HUES6 (cell line): ENCODE results near the gene FCGBP.
"Not testable (repeated sequence)": the region's sequence is repeated elsewhere in the genome, so short reads cannot be mapped to it uniquely, and the experiment has no call there.

Experiments
- H3K27ac ChIP-seq: 2 replicates; pipeline ENCODE4 v1.7.0; 2013; ENCODE audit warnings: low read depth, mild to moderate bottlenecking, low read length, inconsistent platforms
- H3K27me3 ChIP-seq: 2 replicates; pipeline ENCODE4 v1.6.1; 2013; ENCODE audit warnings: low read length; ENCODE audit not compliant: control insufficient read depth, insufficient read depth
- H3K36me3 ChIP-seq: 2 replicates; pipeline ENCODE4 v1.6.1; 2013; ENCODE audit warnings: low read length; ENCODE audit not compliant: control insufficient read depth, insufficient read depth
- H3K4me1 ChIP-seq: 2 replicates; pipeline ENCODE4 v1.6.1; 2013; ENCODE audit warnings: low read length; ENCODE audit not compliant: control insufficient read depth, insufficient read depth
- H3K4me3 ChIP-seq: 2 replicates; pipeline ENCODE4 v1.5.1; 2013; ENCODE audit warnings: low read depth, low read length
- H3K9ac ChIP-seq: one replicate; pipeline ENCODE4 v1.6.1; 2013; ENCODE audit warnings: mild to moderate bottlenecking, low read length
- H3K9me3 ChIP-seq: 2 replicates; pipeline ENCODE4 v1.6.1; 2013; ENCODE audit warnings: low read depth, low read length; ENCODE audit not compliant: control insufficient read depth, insufficient read depth

FCGBP gene

DNA sequence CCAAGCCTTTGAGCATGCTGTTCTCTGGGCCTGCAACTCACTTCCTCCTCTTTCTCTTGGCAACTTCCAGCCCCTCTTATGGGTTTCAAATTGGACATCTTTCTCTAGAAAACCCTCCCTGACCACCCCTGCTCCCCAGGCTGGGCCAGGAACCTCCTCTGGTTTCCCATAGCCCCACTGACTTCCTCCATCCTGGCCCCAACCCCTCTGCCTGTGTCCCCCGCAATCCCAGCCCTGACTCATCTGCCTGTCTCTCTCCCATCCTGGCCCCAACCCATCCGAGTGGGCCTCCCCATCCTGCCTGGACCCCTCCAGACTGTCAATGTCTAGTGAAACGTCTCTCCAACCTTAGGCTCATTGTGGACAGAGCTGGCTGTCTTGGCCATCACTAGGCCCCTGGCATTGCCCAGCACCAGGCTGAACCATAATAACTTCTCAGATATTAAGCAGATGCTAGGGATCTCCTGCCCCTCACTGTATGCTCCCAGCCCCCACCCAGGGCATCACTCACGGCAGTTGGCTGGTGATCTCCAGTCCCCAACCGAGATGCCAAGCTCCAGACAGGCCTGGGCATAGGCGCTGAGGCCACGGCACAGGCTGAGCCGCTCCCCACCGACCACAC lies 16.8 kb downstream of the FCGBP start:
- Histone ChIP-seq H3K27me3 (no peaks in the 10 kb centered on the region), H3K9me3 (no peaks in the 10 kb centered on the region), H3K4me3 (no peak overlapping the region), H3K27ac (no peak overlapping the region), H3K36me3 (no peaks in the 10 kb centered on the region), H3K4me1 (no peaks in the 10 kb centered on the region), H3K9ac (no peak overlapping the region)

DNA sequence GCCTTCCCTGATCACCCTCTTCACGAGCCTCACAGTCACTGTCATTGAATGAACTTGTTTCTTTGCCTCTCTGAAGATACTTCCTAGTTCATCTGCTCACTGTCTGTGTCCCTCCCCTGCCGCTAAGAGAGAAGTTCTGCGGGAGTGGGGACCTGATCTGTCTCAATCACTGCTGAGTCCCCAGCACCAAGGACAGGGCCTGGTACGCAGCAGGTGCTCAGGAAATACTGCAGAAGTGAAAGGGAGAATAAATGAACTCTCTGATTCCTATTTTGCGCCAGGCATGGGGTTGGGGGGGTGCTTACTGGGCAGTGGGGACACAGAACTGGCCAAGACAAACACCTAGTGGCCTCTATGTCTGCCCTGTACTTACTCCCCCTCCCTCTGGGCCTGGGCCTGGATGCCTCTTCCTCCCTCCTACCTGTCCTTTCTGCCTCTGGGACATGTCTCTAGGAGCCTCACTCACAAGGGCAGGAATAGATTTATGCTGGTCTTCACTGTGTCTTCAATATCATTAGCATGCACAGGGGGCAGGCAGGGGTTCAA lies 17.5 kb downstream of the FCGBP start:
- no peaks in the 10 kb centered on the region for H3K4me1 ChIP-seq
- no peak overlapping the region for H3K4me3 ChIP-seq
- H3K27ac ChIP-seq = no peak overlapping the region
- H3K27me3 ChIP-seq = no peaks in the 10 kb centered on the region
- no peaks in the 10 kb centered on the region for H3K36me3 ChIP-seq
- H3K9ac ChIP-seq = no peak overlapping the region
- no peaks in the 10 kb centered on the region for H3K9me3 ChIP-seq

DNA sequence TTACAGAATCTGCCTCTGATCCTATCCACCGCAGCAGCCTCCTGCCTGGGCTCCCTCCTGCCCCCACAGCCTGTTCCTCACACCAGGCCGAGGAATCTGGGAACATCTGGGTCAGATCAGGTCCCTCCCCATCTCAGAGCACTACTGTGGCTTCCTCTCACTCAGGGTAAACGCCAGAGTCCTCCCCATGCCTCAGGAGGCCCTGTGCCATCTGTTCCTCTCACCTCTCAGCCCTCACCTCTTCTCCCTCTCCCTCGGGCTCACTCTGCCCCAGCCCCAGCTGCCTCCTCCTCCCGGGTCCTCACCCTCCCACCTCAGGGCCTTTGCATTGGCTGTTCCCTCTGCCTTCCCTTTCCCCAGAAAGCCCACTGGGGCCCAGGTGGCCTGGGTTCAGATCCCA lies 18.2 kb downstream of the FCGBP start:
- H3K4me3 ChIP-seq = no peak overlapping the region
- no peaks in the 10 kb centered on the region for H3K36me3 ChIP-seq
- no peak overlapping the region for H3K27ac ChIP-seq
- H3K9ac ChIP-seq = no peak overlapping the region
- no peaks in the 10 kb centered on the region for H3K9me3 ChIP-seq
- no peaks in the 10 kb centered on the region for H3K4me1 ChIP-seq
- H3K27me3 ChIP-seq = no peaks in the 10 kb centered on the region

DNA sequence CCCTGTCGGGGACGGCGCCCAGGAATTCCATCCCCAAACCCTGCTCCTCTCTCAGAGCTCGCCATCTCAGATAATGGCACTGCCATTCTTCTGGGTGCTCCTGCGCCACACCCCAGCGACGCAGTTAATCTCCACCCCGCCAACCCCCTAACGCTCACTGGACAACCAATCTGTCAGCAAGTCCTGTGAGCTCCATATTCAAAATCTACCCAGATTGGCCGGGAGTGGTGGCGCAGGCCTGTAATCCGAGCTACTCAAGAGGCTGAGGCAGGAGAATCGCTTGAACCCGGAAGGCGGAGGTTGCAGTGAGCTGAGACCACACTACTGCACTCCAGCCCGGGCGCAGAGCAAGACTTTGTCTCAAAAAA lies 18.6 kb downstream of the FCGBP start:
- Histone ChIP-seq H3K9me3 (no peaks in the 10 kb centered on the region), H3K4me1 (no peaks in the 10 kb centered on the region), H3K9ac (no peak overlapping the region), H3K27me3 (no peaks in the 10 kb centered on the region), H3K27ac (no peak overlapping the region), H3K4me3 (no peak overlapping the region), H3K36me3 (no peaks in the 10 kb centered on the region)

DNA sequence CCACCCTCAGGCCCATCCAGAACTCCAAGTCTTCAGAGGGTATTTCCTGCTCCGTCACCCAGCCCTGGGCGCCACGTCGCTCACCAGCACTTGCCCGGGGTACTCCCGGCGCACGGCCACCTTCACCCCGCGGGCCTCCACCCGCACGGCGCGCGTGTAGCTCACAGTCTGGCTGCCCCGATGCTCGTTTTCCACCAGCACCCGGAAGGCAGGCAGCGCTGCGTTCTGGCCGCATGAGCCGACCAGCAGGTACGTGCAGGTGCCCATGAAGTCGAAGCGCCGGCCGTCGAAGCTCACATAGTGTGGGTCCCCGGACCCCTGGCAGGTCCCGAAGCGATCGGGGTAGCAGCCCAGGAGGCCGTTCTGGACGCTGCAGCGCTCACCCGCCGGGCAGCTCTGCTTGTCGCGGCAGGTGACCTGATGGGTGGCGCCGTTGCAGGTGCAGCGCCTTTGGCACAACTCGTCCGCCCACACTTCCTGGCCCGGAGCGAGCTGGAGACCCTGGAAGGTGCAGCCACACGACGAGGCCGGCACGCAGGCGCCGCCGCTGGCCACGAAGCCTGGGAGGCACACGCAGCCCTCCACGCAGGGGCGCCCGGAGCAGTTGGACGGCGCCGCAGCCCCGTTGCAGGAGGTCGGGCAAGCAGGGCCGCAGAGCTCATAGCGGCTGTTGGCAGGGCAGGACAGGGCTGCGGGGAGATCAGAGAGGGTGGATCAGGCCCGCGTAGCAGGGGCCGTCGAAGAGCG lies 19.2 kb downstream of the FCGBP start:
- Histone ChIP-seq H3K9ac (no peak overlapping the region), H3K4me3 (no peak overlapping the region), H3K27me3 (no peaks in the 10 kb centered on the region), H3K4me1 (no peaks in the 10 kb centered on the region), H3K9me3 (no peaks in the 10 kb centered on the region), H3K27ac (no peak overlapping the region), H3K36me3 (no peaks in the 10 kb centered on the region)

DNA sequence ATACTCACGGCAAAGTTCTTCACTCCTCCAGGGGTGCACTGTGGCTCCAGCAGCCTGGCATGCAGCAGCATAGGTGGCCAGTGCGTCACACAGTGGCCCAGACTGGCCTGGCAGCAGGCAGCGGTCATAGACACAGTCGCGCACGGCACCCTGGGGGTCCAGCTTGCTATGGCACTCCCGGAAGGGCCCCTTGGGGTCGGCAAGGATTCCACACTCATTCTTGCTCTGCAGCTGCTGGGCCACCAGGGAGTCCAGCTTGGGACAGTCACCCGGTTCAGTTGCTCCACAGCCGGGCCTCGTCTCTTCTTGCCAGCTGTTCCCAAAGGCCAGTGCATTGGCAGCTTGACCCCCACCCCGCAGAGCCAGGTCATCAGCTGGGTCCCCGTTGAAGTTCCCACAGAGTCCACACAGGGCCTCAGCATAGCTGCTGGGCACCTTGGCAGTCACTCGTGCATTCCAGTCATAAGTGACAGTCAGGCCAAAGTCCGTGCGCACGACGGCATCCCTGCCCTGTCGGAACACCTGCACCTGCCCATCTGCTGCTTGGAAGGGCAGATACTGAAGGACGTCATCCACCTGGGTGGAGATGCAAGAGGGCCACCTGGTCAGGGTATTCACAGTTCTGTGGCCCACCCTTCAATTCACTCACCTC lies 20.6 kb downstream of the FCGBP start:
- Histone ChIP-seq H3K9me3 (no peaks in the 10 kb centered on the region), H3K4me3 (no peak overlapping the region)

DNA sequence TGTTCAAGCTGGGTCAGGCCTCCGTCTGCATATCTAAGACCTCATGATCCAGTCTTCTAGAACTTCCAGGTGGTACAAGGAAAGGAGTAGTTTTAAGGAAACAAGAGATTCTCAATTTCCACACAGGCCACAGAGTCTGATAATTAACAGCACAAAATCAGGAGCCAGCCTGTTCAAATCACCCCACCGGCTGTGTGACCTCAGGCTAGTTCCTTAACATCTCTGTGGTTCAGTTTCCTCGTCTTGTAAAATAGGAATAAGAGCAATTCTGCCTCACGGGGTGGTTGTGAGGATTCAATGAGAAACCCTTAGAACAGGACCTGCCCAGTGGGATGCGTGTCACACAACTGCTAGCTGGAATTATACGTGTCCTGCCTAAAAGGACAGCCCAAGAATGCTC lies 25.6 kb downstream of the FCGBP start:
- Histone ChIP-seq H3K36me3 (no peaks in the 10 kb centered on the region), H3K27me3 (no peaks in the 10 kb centered on the region), H3K4me3 (no peak overlapping the region), H3K27ac (no peak overlapping the region), H3K9ac (no peak overlapping the region), H3K4me1 (no peaks in the 10 kb centered on the region), H3K9me3 (no peaks in the 10 kb centered on the region)

More for the DNA sequence above, 20.6 kb downstream of the FCGBP start:
- Histone ChIP-seq H3K4me1 (no peaks in the 10 kb centered on the region), H3K36me3 (no peaks in the 10 kb centered on the region), H3K27ac (no peak overlapping the region), H3K27me3 (no peaks in the 10 kb centered on the region), H3K9ac (no peak overlapping the region)

DNA sequence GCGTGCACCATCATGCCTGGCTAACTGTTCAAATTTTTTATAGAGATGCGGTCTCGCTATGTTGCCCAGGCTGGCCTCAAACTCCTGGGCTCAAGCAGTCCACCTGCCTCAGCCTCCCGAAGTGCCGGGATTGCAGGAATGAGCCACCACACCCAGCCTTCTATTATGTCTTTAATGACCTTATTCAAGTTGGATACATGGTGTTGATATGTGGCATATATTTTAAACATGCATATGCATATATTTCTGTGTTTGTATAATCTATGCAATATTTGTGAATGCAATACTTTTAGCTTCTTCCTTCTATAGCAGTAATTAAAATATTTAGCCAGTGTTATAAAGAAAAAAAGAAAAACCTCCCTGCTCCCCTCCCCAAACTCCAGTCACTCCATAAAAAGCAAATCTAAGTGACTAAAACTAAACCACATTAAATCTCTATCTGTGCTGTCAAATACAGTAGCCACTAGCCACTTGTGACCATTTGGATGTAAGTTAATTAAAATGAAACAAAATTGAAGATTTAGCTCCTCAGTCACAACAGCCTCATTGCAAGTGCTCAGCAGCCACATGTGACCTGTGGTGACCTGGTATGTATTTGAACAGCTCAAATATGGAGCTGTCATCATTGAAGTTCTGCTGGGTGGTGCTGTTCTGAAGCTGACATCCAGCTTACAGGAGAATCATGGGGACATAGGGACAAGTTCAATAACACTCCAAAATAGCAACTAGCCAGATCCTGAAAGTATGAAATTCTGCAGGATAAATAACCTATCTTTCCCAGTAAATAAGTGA lies 27.4 kb downstream of the FCGBP start:
- no peaks in the 10 kb centered on the region for H3K4me1 ChIP-seq
- no peaks in the 10 kb centered on the region for H3K36me3 ChIP-seq
- no peak overlapping the region for H3K9ac ChIP-seq
- no peaks in the 10 kb centered on the region for H3K27me3 ChIP-seq
- no peak overlapping the region for H3K4me3 ChIP-seq
- no peak overlapping the region for H3K27ac ChIP-seq
- H3K9me3 ChIP-seq = no peaks in the 10 kb centered on the region

DNA sequence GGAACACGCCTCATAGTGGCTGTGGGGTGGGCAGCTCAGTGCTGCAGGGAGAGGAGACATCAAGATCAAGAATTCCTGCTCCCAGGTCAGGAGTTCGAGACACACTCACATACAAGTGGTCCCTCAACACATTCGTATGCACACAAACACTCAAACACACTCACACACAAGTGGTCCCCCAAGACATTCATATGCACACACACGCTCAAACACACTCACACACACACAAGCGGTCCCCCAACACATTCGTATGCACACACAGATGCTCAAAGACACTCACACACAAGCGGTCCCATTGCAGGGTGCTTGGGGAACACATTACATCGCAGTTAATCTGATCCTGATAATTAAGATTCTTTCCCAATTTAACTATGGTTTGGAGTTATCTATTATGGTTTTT lies 28.2 kb downstream of the FCGBP start:
- H3K4me3 ChIP-seq = no peak overlapping the region
- H3K9me3 ChIP-seq = no peaks in the 10 kb centered on the region
- H3K4me1 ChIP-seq = no peaks in the 10 kb centered on the region
- H3K27me3 ChIP-seq = no peaks in the 10 kb centered on the region
- H3K27ac ChIP-seq = no peak overlapping the region
- H3K36me3 ChIP-seq = no peaks in the 10 kb centered on the region
- no peak overlapping the region for H3K9ac ChIP-seq

DNA sequence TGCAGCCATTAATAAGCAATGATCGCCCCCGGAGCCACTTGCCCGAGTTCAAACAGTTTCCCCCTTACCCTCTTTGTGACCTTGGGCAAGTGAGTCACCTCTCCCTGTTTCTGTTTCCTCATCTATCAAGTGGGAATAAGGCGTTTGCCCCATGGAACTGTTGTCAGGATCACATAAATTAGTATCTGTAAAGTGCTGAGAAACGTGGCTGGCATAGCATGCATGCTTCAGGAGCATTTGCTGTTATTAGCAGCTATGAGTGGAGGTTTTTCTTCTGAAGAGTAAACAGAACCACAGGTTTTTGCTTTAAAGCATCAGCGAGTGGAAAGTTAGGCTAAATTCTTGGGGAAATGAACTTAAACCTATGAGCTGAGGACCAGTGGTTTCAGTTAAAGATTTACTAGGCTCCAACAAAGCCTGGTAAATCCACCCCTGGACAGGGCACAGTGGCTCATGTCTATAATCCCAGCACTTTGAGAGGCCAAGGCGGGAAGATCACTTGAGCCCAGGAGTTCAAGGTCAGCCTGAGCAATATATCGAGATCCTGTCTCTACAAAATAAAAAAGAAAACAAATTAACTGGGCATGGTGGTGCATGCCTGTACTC lies 30.8 kb downstream of the FCGBP start:
- not testable (repeated sequence) for H3K4me1 ChIP-seq, H3K27me3 ChIP-seq, H3K9ac ChIP-seq, H3K27ac ChIP-seq, H3K9me3 ChIP-seq, H3K4me3 ChIP-seq, H3K36me3 ChIP-seq
